Heart left ventricle (tissue), 16 donors: Measurements from ENCODE around the gene SNX30. TPM values are rescaled to one million over a fixed set of nuclear protein-coding genes. Genes with fewer than 3 reads are reported as not detected.
A peak's percentile ranks its signal among the peaks of the same experiment; 100 is the strongest.

Source experiments
- ATAC-seq, 4 donors: fragments of 200-7000 bp; cut with Tn5 transposase; one replicate each; pipeline ENCODE4 v1.9.1; 2020 to 2022; ENCODE audit warnings: moderate library complexity in 4 of 4, mild to moderate bottlenecking in 3 of 4, moderate number of reproducible peaks in 1 of 4
- DNase-seq, 5 donors: peaks; one replicate each; pipeline ENCODE4 v3.0.0-alpha.2; 2020
- H3K27ac ChIP-seq, 12 donors: fragments of 200-600 bp; sonication (generic) in 4 of 12; one replicate each; pipeline versions ENCODE4 v1.5.0 to v1.8.0; 2016 to 2022; ENCODE audit warnings: mild to moderate bottlenecking in 2 of 12
- H3K27me3 ChIP-seq, 9 donors: fragments of 200-600 bp; sonication (generic) in 2 of 9; one replicate each; pipeline versions ENCODE4 v1.5.1 to v1.8.0; 2016 to 2022; ENCODE audit warnings: mild to moderate bottlenecking in 3 of 9
- H3K36me3 ChIP-seq, 9 donors: fragments of 200-600 bp; sonication (generic) in 2 of 9; one replicate each; pipeline versions ENCODE4 v1.5.0 to v1.8.0; 2018 to 2022; ENCODE audit warnings: mild to moderate bottlenecking in 2 of 9
- H3K4me1 ChIP-seq, 12 donors: fragments of 200-600 bp; sonication (generic) in 4 of 12; one replicate each; pipeline versions ENCODE4 v1.5.0 to v1.8.0; 2016 to 2022; ENCODE audit warnings: mild to moderate bottlenecking in 3 of 12
- H3K4me3 ChIP-seq, 12 donors: fragments of 200-600 bp; sonication (generic) in 4 of 12; one replicate each; pipeline versions ENCODE4 v1.5.0 to v1.8.0; 2017 to 2022; ENCODE audit warnings: mild to moderate bottlenecking in 9 of 12, moderate library complexity in 4 of 12
- H3K9me3 ChIP-seq, 12 donors: fragments of 200-600 bp; sonication (generic) in 4 of 12; one replicate each; pipeline versions ENCODE4 v1.5.0 to v1.8.0; 2016 to 2022; ENCODE audit warnings: mild to moderate bottlenecking in 1 of 12
- POLR2A ChIP-seq, 2 donors: fragments of 450-650 bp; IDR thresholded peaks; one replicate each; pipeline ENCODE4 v1.6.1; 2017; ENCODE audit warnings: antibody characterized with exemption in 2 of 2, mild to moderate bottlenecking in 2 of 2, moderate library complexity in 2 of 2
- WGBS, 4 donors: extraction: QIAGEN DNeasy Blood & Tissue Kit in 2 of 4; methylation state at CpG; one replicate each; pipeline versions ENCODE4 v1.1.5 to v1.1.7; 2013 to 2018; 5-methylcytosine and 5-hydroxymethylcytosine counted together
- intact Hi-C, 10 donors: fragments of 100-400 bp; cut with DNase I; formaldehyde crosslinking; loops; one replicate each; pipeline versions ENCODE4 v1.11.1 to v1.14.2; 2022
- polyA plus RNA-seq, 2 donors: library from polyadenylated mRNA; stranded (reverse); fragments of 200-250 nt; gene quantifications; one replicate each; pipeline ENCODE4 v1.2.3, GENCODE V29; 2013
- total RNA-seq, 9 donors: library from RNA; depleted of rRNA in 2 of 9; stranded (reverse); fragments of >200 nt in 2 of 9; fragmentation: NEBNext Ultra II Directional in 3 of 9; extraction: Animal tissue kit (Norgen Biotek cat#: 25700) in 3 of 9; gene quantifications; one replicate each; pipeline versions ENCODE4 v1.1.0 to v1.2.4, GENCODE V29; 2016 to 2023
- TF ChIP-seq, protein P1 (sequence below), 12 donors: fragments of 200-600 bp; sonication (generic) in 4 of 12; IDR thresholded peaks; one replicate each; pipeline versions ENCODE4 v1.5.0 to v1.8.0; 2018 to 2022; ENCODE audit warnings: antibody characterized with exemption in 12 of 12, mild to moderate bottlenecking in 5 of 12
- donor health status: ischemic (EF 13 %, LVEDD 7.1; RV severe dilation, severe dysfunction).
- donor health status: healthy with polysubstance abuse.
- donor health status: DM: no; HTN: yes; CAD: no.
- donor health status: DM: no; HTN: no; CAD: no.
- donor health status: ischemic (EF 25% LVEDD 6.9; RV normal size, moderate dysfunction).
- donor health status: ischemic (EF 25% LVEDD 5.7; RV mildly dilated, moderate dysfunction).
- donor health status: healthy.
- donor health status: DM: yes; HTN: yes; CAD: no.
- donor health status: ischemic (EF 35%, LVEDD 5.7; RV mildly dilated, moderate dysfunction).
- donor health status: nonischemic (EF 11% LVEDD 7.7; RV severe dilation, severe dysfunction).
- donor health status: DM: yes; HTN: yes; CAD: no.
- donor health status: PGD.
- donor health status: ischemic (EF 29% LVEDD 5.4; RV normal size, mild dysfunction).
- donor health status: nonischemic (EF 23%, LVEDD 6.1; RV moderate dilation, normal function).

The SNX30 gene
- total and polyA plus RNA-seq, 11 donors: 0.95 to 10.3 (median 3.8) TPM

DNA sequence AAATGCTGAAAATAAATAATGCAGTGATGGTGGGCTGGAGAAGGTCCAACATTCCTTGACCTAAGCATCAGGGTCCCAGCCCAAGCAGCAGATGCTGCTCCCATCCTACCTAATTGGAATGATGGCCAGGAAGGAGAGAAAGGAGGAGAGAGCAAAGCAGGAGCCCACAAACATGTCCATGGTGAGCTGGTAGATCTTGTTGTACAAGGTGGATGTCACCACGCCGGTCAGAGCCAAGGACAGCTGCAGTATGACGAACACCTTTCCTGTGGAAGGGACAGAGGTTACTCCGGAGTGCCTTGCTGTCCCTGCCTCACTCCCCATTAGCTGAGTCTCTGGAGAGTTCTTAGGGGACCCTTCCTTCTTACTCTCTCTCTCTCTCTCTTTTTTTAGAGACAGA is 135.8 kb downstream of the SNX30 start:
- intact Hi-C loops: no loop called here
- Histone ChIP-seq H3K27me3 (peaks cover 0 to 16% (median 0%) of the 10 kb centered on the region in 9 donors), H3K27ac (no peak overlapping the region), H3K9me3 (no peaks in the 10 kb centered on the region), H3K4me3 (no peak overlapping the region), H3K4me1 (peaks cover 0 to 14% (median 3%) of the 10 kb centered on the region in 12 donors), H3K36me3 (peaks cover 0 to under 1% (median 0%) of the 10 kb centered on the region in 9 donors)
- no peak for DNase-seq
- TF ChIP-seq, protein P1, sequence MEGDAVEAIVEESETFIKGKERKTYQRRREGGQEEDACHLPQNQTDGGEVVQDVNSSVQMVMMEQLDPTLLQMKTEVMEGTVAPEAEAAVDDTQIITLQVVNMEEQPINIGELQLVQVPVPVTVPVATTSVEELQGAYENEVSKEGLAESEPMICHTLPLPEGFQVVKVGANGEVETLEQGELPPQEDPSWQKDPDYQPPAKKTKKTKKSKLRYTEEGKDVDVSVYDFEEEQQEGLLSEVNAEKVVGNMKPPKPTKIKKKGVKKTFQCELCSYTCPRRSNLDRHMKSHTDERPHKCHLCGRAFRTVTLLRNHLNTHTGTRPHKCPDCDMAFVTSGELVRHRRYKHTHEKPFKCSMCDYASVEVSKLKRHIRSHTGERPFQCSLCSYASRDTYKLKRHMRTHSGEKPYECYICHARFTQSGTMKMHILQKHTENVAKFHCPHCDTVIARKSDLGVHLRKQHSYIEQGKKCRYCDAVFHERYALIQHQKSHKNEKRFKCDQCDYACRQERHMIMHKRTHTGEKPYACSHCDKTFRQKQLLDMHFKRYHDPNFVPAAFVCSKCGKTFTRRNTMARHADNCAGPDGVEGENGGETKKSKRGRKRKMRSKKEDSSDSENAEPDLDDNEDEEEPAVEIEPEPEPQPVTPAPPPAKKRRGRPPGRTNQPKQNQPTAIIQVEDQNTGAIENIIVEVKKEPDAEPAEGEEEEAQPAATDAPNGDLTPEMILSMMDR (IDR thresholded peaks at IDR 0.05): no peak
- TF ChIP-seq POLR2A (IDR thresholded peaks at IDR 0.05): no peak
- ATAC-seq: no peak
- WGBS, 4 donors: 85 to 95% (median 90%) methylated on average over 4 of the region's 4 CpGs

DNA sequence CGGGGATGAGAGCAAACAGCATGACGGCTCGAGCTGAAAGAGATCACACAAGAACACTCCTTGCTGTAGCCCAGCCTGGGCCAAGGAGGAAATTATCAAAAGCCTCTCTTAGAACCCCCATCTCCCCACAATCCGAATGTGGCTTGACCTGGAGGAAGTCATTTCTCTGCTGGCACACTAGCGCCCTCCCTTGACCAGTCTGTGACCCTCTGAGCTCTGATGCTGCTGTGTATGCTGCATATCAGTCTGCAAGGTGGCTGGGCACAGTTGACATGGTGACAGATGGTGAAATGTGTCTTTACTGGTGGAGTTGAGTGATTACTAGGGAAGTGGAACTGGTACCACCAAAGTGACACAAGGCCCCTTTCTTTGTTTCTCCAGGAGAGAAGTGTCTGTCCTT is 136.8 kb downstream of the SNX30 start:
- TF ChIP-seq POLR2A (IDR thresholded peaks at IDR 0.05): no peak
- TF ChIP-seq, protein P1 (IDR thresholded peaks at IDR 0.05): peak in 2 of 12 donors; percentile 11 to 24
- DNase-seq: no peak
- Histone ChIP-seq H3K4me3 (no peak overlapping the region), H3K36me3 (no peaks in the 10 kb centered on the region), H3K27me3 (peaks cover 0 to 16% (median 0%) of the 10 kb centered on the region in 9 donors), H3K9me3 (no peaks in the 10 kb centered on the region), H3K27ac (no peak overlapping the region), H3K4me1 (peaks cover 0 to 17% (median 3%) of the 10 kb centered on the region in 12 donors)
- intact Hi-C loops: no loop called here
- ATAC-seq: peak in 1 of 4 donors; percentile 31
- 63 to 68% (median 65%) methylated on average over 5 of the region's 5 CpGs for whole genome bisulfite sequencing, 4 donors

DNA sequence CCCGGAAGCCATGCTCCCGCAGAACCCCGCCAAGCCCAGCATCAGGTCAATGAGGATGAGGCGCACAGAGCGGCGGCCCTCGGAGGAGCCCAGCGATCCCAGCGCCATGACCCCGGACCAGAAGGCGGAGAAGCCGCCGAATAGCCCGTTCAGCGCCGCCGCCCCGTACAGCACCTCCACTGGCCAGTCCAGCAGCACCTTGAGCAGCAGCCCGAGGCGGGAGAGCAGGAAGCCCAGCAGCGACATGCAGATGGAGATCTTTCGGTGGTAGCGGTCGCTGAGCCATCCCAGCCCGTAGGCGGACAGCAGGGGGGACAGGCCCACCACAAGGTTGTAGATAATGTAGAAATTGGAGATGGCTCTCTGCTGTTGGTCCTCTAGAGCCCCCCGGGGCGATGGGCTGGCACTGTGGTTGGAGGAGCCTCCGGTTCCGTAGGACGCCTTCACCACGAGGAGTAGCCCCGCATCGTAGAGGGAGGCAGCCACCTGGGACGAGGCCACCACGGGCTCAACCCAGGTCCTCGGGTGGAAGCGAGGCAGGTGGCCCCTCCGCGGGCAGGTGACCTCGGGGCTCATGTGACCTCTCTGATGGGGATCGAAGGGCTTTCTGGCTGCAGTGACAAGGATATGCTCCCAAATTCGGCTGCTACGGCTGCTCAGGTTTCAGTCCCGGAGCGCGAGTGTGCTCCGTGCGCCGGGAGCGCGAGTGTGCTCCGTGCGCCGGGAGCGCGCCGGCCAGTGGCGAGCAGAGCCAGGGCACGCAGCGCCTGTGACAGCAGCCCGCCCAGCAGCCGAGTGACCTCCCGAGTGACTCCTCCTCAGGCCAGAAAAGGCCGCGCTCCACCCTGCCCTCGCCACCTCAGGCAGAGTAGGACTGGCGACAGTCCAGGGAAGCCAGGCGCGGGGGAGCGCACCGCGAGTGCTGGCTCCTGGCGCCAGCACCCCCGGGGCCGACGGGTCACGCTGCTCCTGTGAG is 139.8 kb downstream of the SNX30 start, which contains the start of gene SLC46A2:
Gene SLC46A2 (minus strand): TSS at position 771 of the 976 bp plus-strand sequence. CDS start 195 bp downstream, at position 576.
- H3K27me3 ChIP-seq: peaks cover 0 to 16% (median 0%) of the 10 kb centered on the region in 9 donors
- H3K36me3 ChIP-seq: no peaks in the 10 kb centered on the region
- peak; percentile 24 to 77 (median 37) for DNase-seq
- peak in 3 of 4 donors; percentile 62 to 81 (median 77) for ATAC-seq
- peak within 1 kb of the TSS; percentile 15 to 58 (median 45) for H3K4me3 ChIP-seq
- TF ChIP-seq POLR2A (IDR thresholded peaks at IDR 0.05): no peak
- TF ChIP-seq, protein P1 (IDR thresholded peaks at IDR 0.05): no peak
- intact Hi-C loops: no loop called here
- no peak within 1 kb of the TSS for H3K27ac ChIP-seq
- no peaks in the 10 kb centered on the region for H3K9me3 ChIP-seq
- 14 to 44% (median 21%) methylated on average over 21 to 78 of the region's 78 CpGs for WGBS, 4 donors
- peaks cover 0 to 43% (median 3%) of the 10 kb centered on the region in 12 donors for H3K4me1 ChIP-seq

DNA sequence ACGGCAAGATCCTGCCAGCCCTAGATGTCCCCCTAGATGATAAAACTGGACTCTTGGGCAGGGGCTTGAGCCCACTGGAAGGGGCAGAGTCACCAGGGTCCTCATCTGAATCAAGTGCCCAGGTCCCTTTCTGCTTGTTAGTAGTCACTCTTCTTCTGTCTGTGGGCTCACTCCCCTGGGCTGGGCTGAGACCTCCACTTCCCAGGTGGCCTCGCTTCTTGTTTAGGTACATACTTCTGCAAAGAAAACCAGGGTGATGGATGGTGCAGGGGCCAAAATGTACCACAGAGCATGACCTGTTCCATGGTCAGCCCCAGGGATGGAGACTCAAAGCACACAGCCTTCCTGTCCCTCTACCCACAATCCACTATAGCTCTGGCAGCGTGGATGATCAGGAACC is 141.0 kb downstream of the SNX30 start:
- no peaks in the 10 kb centered on the region for H3K9me3 ChIP-seq
- DNase-seq: no peak
- no peaks in the 10 kb centered on the region for H3K36me3 ChIP-seq
- no peak overlapping the region for H3K4me3 ChIP-seq
- ATAC-seq: no peak
- H3K27me3 ChIP-seq: peaks cover 0 to 19% (median 0%) of the 10 kb centered on the region in 9 donors
- intact Hi-C loops: no loop called here
- H3K4me1 ChIP-seq: peaks cover 0 to 49% (median 3%) of the 10 kb centered on the region in 12 donors
- H3K27ac ChIP-seq: no peak overlapping the region
- TF ChIP-seq POLR2A (IDR thresholded peaks at IDR 0.05): no peak
- TF ChIP-seq, protein P1 (IDR thresholded peaks at IDR 0.05): no peak
- 94 to 96% (median 95%) methylated on average over 2 to 3 of the region's 3 CpGs for WGBS, 4 donors
